ENCODE measurements around the gene ARRB2.

ARRB2 gene

DNA sequence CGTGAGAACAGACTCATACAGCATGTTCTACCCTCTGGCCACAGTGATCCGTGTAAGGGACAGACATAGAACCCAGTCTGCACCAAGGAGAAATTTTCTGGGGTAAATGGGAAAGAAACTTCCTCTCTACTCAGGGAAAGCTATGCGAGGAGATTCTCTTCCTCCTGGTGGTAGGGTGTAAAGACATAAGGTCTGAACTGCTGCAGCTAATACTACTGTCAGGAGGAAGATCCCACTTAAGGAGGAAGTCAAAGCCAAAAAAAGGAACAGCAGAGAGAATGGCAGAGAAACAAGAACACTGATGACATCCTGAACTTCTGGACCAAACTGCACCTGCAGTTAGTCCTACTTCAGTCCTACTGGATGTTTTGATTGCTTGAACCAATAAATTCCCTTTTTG lies 54.2 kb downstream of the ARRB2 start:
- no peak for DNase-seq (ENCODE audit: insufficient read length, low spot score)
- no peak for TF ChIP-seq CTCF (IDR thresholded peaks at IDR 0.05; ENCODE audit: insufficient read depth, missing control alignments)

GRCh38 chr17:4766201-4766600 lies 55.8 kb downstream of the ARRB2 start:
- DNase-seq (ENCODE audit: insufficient read length, low spot score): no peak
- TF ChIP-seq CTCF (IDR thresholded peaks at IDR 0.05; ENCODE audit: insufficient read depth, missing control alignments): no peak
- FAIRE-seq: no peak

More for the DNA sequence above, 54.2 kb downstream of the ARRB2 start:
- FAIRE-seq: no peak

DNA sequence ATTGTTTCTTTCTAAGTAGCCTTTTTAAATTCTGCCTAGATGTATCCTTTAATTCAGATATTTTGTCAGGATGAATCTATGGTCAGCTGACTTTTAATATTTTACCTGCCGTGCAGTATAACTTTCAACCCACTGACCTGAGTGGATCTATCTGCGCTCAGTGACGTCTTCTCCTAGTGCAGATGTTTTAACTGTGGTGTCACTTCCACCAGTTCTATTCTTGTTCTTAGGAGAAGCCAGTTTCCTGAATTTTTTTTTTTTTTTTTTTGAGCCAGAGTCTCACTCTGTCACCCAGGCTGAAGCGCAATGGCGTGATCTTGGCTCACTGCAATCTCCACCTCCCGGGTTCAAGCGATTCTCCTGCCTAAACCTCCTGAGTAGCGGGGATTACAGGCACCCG lies 56.3 kb downstream of the ARRB2 start:
- no peak for TF ChIP-seq CTCF (IDR thresholded peaks at IDR 0.05; ENCODE audit: insufficient read depth, missing control alignments)
- DNase-seq (ENCODE audit: insufficient read length, low spot score): no peak
- no peak for FAIRE-seq

DNA sequence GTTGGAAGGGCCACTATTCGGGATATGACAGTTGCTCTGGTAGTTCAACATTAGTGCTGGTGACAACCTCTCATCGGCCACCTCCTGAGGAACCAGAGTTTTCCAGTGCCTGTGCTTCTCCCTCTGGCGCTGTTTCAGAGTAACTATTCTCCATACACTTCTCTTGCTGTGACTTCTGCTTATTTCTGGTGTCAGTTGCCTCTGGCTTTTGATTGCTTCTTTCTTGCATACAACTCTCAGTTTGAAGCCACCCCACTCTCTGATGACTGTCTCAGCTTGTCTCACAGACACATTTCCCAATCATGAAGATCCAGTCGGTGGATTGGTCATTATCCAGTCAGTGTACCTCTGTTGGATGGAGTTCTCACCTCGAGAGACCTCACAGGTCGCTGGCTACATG lies 57.9 kb downstream of the ARRB2 start:
- no peak for DNase-seq (ENCODE audit: insufficient read length, low spot score)
- no peak for FAIRE-seq
- TF ChIP-seq CTCF (IDR thresholded peaks at IDR 0.05; ENCODE audit: insufficient read depth, missing control alignments): no peak

DNA sequence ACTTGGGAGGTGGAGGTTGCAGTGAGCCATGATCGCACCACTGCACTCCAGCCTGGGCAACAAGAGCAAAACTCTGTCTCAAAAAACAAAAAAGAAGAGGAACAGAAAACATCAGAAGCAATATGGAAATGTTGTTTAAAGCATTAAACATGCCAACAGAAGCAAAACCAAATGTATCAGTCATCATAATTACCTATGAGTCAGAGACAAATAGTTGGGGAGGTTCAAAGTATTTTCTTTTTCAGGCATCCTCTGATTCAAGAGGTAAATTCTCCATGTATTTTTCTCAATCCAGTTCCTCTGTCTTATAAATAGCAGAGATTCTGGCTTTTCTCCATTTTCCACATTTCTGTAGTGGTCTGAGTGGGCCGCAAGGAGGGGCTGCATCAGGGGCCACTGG lies 59.2 kb downstream of the ARRB2 start:
- FAIRE-seq: no peak

More for the DNA sequence above, 59.2 kb downstream of the ARRB2 start:
- no peak for TF ChIP-seq CTCF (IDR thresholded peaks at IDR 0.05; ENCODE audit: insufficient read depth, missing control alignments)
- DNase-seq (ENCODE audit: insufficient read length, low spot score): no peak
